D721Med (cell line): ENCODE measurements around the gene AGPS.
"Not testable (repeated sequence)": the region's sequence is repeated elsewhere in the genome, so short reads cannot be mapped to it uniquely, and the experiment has no call there.

Experiments
- DNase-seq: peaks from one replicate; pipeline ENCODE4 v3.0.0; 2011; ENCODE audit warnings: low spot score; ENCODE audit not compliant: insufficient read length
- FAIRE-seq: peaks from 2 replicates; lab custom pipeline; 2011; peaks lifted over from hg19 to GRCh38; lab: Jason Lieb, UNC
- CTCF ChIP-seq: IDR thresholded peaks from 2 replicates; pipeline ENCODE4 v1.5.1; 2012; ENCODE audit warnings: mild to moderate bottlenecking, control low read depth; ENCODE audit not compliant: insufficient read depth; ENCODE audit errors: missing control alignments

AGPS gene

DNA sequence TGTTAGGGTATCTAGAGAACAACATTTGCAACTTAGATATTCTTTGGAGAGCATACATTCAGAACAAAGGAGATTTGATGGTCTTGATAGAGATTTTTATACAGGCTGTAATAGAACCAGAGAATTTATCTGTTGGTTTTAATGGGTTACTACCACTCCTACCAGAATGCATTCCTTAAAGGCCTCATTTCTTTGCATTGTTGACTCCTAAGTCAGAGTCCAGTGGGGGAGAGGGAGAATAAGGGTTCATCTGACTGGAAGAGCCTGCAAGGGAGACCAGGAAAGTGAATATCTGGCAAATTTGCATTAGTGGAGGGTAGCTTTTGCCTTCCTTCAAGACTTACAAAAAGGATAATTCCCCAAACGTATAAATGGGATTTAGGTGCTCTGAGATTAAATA, 29.7 kb downstream of the AGPS start:
- no peak for TF ChIP-seq CTCF
- FAIRE-seq (no peak), DNase-seq (no peak)

DNA sequence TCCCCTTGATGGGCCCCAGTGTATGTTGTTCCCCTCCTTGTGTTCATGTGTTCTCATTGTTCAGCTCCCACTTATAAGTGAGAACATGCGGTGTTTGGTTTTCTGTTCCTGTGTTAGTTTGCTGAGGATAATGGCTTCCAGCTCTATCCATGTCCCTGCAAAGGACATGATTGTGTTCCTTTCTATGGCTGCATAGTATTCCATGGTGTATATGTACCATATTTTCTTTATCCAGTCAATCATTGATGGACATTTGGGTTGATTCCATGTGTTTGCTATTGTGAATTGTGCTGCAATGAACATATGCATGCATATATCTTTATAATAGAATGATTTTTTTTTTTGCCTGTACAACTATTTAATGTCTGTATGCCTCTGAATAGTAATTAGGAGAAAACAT, 31.5 kb downstream of the AGPS start:
- FAIRE-seq, DNase-seq: not testable (repeated sequence)

GRCh38 chr2:177424620-177425019, 32.0 kb downstream of the AGPS start:
- DNase-seq, FAIRE-seq: not testable (repeated sequence)

DNA sequence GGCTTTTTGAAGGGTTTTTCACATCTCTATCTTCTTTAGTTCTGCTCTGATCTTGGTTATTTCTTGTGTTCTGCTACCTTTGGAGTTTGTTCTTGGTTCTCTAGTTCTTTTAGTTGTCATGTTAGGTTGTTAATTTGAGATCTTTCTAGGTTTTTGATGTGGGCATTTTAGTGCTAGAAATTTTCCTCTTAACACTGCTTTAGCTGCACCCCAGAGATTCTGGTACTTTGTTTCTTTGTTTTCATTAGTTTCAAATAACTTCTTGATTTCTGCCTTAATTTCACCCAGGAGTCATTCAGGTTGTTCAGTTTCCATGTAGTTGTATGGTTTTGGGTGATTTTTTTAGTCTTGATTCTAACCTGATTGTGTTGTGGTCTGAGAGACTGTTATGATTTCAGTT, 34.7 kb downstream of the AGPS start:
- FAIRE-seq (no peak), DNase-seq (no peak)
- no peak for TF ChIP-seq CTCF

- FAIRE-seq, DNase-seq: not testable (repeated sequence)
Measured at GRCh38 chr2:177427936-177428335, 35.4 kb downstream of the AGPS start.

DNA sequence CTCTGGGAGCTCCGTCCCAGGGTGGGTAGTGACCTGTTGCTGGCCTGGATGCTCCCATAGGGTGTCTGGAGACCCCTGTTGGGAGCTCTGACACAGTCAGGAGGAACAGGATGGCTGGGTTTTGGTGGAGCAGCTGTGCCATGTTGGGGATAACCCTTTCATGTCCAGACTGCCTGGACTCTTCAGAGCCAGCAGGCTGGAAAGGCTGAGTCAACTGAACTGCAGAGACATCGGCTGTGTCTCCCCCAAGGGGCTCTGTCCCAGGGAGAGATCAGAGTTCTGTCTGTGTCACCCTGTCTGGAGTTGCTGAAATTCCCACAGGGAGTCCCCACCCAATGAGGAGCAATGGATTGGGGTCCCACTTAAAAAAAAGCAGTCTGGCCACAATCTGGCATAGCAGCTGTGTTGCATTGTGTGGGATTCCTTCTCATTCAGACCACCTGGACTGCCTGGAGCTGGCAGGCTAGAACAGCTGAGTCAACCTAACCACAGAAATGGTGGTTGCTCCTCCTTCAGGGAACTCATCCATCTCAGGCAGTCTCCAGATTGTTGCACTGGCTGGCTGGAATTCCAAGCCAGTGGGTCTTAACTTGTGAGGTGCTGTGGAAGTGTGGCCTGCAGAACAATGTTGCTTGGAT, 37.2 kb downstream of the AGPS start:
- DNase-seq, result no peak
- no peak for TF ChIP-seq CTCF
- no peak for FAIRE-seq

DNA sequence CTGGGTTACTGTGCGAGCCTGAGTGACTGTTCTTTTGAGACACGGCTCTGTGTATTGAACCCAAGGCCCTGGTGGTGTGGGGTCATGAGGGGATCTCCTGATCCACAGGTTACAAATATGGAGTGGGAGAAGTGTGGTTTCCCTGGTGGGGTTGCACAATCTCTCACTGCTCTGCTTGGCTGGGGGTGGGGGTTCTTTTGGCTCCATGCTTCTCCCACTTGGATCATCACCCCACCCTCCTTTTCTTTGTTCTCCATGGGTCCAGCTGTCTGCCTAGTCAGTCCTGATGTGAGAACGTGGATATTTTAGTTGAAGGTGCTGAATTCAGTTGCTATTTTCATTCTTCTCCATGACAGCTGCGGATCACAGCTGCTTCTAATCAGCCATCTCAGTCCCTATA, 37.8 kb downstream of the AGPS start:
- TF ChIP-seq CTCF, result no peak
- DNase-seq, result no peak
- FAIRE-seq, result no peak

DNA sequence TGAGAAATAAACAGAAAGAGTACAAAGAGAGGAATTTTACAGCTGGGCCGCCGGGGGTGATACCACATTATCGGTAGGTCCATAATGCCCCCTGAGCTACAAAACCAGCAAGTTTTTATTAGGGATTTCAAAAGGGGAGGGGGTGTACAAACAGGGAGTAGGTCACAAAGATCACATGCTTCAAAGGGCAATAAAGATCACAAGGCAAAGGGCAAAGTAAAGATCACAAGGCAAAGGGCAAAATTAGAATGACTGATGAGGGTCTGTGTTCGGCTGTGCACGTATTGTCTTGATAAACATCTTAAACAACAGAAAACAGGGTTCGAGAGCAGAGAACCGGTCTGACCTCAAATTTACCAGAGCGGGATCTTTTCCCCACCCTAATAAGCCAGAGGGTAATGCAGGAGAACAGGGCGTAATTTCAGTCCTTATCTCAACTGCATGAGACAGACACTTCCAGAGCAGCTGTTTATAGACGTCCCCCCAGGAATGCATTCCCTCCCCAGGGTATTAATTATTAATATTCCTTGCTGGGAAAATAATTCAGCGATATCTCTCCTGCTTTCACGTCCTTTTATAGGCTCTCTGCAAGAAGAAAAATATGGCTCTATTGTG, 38.6 kb downstream of the AGPS start:
- not testable (repeated sequence) for DNase-seq, FAIRE-seq

DNA sequence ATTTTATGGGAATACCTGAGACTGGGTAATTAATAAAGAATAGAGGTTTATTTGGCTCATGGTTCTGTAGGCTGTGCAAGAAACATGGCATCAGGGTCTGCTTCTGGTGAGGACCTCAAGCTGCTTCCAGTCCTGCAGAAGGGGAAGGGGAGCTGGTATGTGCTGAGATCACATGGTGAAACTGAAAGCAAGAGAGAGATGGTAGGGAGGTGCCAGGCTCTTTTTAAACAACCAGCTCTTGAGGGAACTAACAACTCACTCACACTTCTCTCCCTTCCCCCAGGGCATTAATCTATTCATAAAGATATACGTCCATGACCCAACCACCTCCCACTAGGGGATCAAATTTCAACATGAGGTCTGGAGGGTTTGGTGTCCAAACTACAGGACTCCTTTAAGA, 40.1 kb downstream of the AGPS start:
- no peak for TF ChIP-seq CTCF
- FAIRE-seq (no peak), DNase-seq (no peak)
